Stomach smooth muscle (tissue), 2 donors: ENCODE data around the gene MAGEA6.
"Not testable (repeated sequence)": the region's sequence is repeated elsewhere in the genome, so short reads cannot be mapped to it uniquely, and the experiment has no call there.

ENCODE experiments used
- H3K27ac ChIP-seq: one replicate; pipeline ENCODE4 v1.7.0; 2013; ENCODE audit warnings: mild to moderate bottlenecking, low read length, inconsistent platforms
- H3K27me3 ChIP-seq, 2 donors: one replicate each; pipeline ENCODE4 v1.7.0; 2013; ENCODE audit warnings: low read length in 2 of 2; ENCODE audit not compliant: insufficient read depth in 2 of 2, control insufficient read depth in 1 of 2
- H3K36me3 ChIP-seq, 2 donors: one replicate each; pipeline ENCODE4 v1.7.0; 2013; ENCODE audit warnings: low read length in 2 of 2; ENCODE audit not compliant: control insufficient read depth in 2 of 2, insufficient read depth in 2 of 2
- H3K4me1 ChIP-seq: one replicate; pipeline ENCODE4 v1.7.0; 2013; ENCODE audit warnings: low read length; ENCODE audit not compliant: control insufficient read depth, insufficient read depth
- H3K4me3 ChIP-seq, 2 donors: one replicate each; pipeline ENCODE4 v1.7.0; 2013; ENCODE audit warnings: low read length in 2 of 2
- H3K9ac ChIP-seq, 2 donors: one replicate each; pipeline ENCODE4 v1.7.0; 2013; ENCODE audit warnings: low read length in 2 of 2, mild to moderate bottlenecking in 1 of 2
- H3K9me3 ChIP-seq, 2 donors: one replicate each; pipeline ENCODE4 v1.7.0; 2013; ENCODE audit warnings: low read length in 2 of 2; ENCODE audit not compliant: control insufficient read depth in 2 of 2
- donor health status: healthy.
- donor health status: Pancreatic carcinoma.

Gene MAGEA6

DNA sequence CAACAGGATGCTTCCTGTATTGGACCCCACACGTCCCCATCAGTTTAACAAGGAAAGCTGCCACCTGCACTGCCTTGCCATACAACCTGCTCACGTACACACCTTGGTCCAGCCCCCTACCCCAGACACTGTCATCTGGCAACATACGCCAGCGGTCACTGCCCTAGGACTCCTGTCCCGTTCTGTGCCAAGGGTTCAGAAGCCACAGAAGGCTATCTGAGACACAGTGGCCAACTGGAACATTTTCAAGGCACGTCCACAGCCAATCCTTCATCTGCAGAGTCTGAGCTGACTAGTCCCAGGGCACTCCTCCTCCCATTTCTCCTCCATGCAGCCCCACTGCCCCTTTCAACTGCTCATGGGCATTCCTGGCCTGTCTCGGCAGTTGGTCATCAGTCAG lies 7.9 kb downstream of the MAGEA6 start:
- H3K4me3 ChIP-seq, H3K9ac ChIP-seq, H3K27ac ChIP-seq, H3K4me1 ChIP-seq, H3K9me3 ChIP-seq, H3K36me3 ChIP-seq, H3K27me3 ChIP-seq: not testable (repeated sequence)

DNA sequence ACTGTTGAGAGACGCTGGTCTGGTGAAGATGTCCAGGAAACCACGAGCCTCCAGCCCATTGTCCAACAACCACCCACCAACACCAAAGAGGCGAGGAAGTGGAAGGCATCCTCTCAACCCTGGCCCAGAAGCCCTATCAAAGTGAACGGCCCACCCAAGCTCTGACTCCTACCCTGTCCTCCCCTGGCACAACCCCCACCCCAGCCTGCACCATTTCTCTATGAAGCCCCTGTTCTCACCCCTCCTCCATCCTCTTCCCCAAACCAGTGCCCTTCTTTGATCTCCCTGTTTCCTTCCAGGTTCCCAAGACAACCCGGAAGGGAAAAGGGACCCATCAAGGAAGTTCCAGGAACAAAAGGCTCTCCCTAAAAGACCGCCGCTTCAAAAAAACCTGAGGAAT lies 9.9 kb downstream of the MAGEA6 start:
- H3K9me3 ChIP-seq, H3K4me1 ChIP-seq, H3K9ac ChIP-seq, H3K27me3 ChIP-seq, H3K27ac ChIP-seq, H3K4me3 ChIP-seq, H3K36me3 ChIP-seq: not testable (repeated sequence)

DNA sequence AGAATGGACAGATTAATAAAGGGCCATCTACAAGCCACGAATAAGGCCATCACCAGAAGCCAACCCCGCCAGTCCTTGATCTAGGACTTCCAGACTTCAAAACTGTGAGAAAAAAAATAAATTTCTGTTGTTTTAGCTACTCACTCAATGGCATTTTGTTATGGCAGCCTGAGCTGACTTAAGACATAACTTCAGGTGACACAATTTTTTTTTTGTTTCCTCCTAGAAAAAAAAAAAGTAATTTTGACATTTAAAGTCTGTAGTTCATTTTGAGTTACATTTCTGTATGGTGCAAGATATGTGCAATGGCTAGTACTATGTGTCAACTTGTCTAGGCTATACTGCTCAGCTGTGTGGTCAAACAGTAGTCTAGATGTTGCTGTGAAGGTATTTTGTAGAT lies 10.6 kb downstream of the MAGEA6 start, which contains the start of gene CSAG3:
CSAG3 (plus strand) TSS at position 301 of the 400 bp plus-strand sequence.
- H3K36me3 ChIP-seq, H3K4me1 ChIP-seq, H3K9ac ChIP-seq, H3K9me3 ChIP-seq, H3K27ac ChIP-seq, H3K4me3 ChIP-seq, H3K27me3 ChIP-seq: not testable (repeated sequence)

- not testable (repeated sequence) for H3K27me3 ChIP-seq, H3K4me1 ChIP-seq, H3K4me3 ChIP-seq, H3K36me3 ChIP-seq, H3K9me3 ChIP-seq, H3K9ac ChIP-seq, H3K27ac ChIP-seq
Measured at GRCh38 chrX:152754871-152755270, 14.6 kb downstream of the MAGEA6 start.

GRCh38 chrX:152753686-152754650 lies 15.5 kb downstream of the MAGEA6 start, which contains the start of gene MAGEA2:
TSS of gene MAGEA2 (minus strand) at chrX:152753842. CDS start at chrX:152751363, 2,479 bp downstream.
- H3K36me3 ChIP-seq, H3K9me3 ChIP-seq, H3K9ac ChIP-seq, H3K27me3 ChIP-seq, H3K27ac ChIP-seq, H3K4me1 ChIP-seq, H3K4me3 ChIP-seq: not testable (repeated sequence)

- Histone ChIP-seq H3K4me3 (no peak overlapping the region), H3K9ac (no peak overlapping the region), H3K27ac (no peak overlapping the region), H3K4me1 (no peaks in the 10 kb centered on the region), H3K36me3 (no peaks in the 10 kb centered on the region), H3K27me3 (peaks cover 0 to 2% of the 10 kb centered on the region in 2 donors), H3K9me3 (no peaks in the 10 kb centered on the region)
Measured at GRCh38 chrX:152738560-152738959, 30.9 kb downstream of the MAGEA6 start.

GRCh38 chrX:152736528-152736927 lies 33.0 kb downstream of the MAGEA6 start:
- H3K27ac ChIP-seq, H3K9ac ChIP-seq, H3K27me3 ChIP-seq, H3K4me3 ChIP-seq, H3K36me3 ChIP-seq, H3K9me3 ChIP-seq, H3K4me1 ChIP-seq: not testable (repeated sequence)

DNA sequence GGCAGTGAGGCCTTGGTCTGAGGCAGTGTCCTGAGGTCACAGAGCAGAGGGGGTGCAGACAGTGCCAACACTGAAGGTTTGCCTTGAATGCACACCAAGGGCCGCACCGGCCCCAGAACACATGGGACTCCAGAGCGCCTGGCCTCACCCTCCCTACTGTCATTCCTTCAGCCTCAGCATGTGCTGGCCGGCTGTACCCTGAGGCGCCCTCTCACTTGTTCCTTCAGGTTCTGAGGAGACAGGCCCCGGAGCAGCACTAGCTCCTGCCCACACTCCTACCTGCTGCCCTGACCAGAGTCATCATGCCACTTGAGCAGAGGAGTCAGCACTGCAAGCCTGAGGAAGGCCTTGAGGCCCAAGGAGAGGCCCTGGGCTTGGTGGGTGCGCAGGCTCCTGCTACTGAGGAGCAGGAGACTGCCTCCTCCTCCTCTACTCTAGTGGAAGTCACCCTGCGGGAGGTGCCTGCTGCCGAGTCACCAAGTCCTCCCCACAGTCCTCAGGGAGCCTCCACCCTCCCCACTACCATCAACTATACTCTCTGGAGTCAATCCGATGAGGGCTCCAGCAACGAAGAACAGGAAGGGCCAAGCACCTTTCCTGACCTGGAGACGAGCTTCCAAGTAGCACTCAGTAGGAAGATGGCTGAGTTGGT lies 33.5 kb downstream of the MAGEA6 start:
- Histone ChIP-seq H3K4me3 (no peak overlapping the region), H3K9me3 (no peaks in the 10 kb centered on the region), H3K27ac (no peak overlapping the region), H3K27me3 (peaks cover 0 to 2% of the 10 kb centered on the region in 2 donors), H3K9ac (no peak overlapping the region), H3K4me1 (no peaks in the 10 kb centered on the region), H3K36me3 (no peaks in the 10 kb centered on the region)

GRCh38 chrX:152735101-152735500 lies 34.4 kb downstream of the MAGEA6 start:
- no peak overlapping the region for H3K4me3 ChIP-seq
- no peaks in the 10 kb centered on the region for H3K4me1 ChIP-seq
- H3K9ac ChIP-seq, result no peak overlapping the region
- H3K9me3 ChIP-seq, result no peaks in the 10 kb centered on the region
- peaks cover 0 to 2% of the 10 kb centered on the region in 2 donors for H3K27me3 ChIP-seq
- no peaks in the 10 kb centered on the region for H3K36me3 ChIP-seq
- no peak overlapping the region for H3K27ac ChIP-seq

DNA sequence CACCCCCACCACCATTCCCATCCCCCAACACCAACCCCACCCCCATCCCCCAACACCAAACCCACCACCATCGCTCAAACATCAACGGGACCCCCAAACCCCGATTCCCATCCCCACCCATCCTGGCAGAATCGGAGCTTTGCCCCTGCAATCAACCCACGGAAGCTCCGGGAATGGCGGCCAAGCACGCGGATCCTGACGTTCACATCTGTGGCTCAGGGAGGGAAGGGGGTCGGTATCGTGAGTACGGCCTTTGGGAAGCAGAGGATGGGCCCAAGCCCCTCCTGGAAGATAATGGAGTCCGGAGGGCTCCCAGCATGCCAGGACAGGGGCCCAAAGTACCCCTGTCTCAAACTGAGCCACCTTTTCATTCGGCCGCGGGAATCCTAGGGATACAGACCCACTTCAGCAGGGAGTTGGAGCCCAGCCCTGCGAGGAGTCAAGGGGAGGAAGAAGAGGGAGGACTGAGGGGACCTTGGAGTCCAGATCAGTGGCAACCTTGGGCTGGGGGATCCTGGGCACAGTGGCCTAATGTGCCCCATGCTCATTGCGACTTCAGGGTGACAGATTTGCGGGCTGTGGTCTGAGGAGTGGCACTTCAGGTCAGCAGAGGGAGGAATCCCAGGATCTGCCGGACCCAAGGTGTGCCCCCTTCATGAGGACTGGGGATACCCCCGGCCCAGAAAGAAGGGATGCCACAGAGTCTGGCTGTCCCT lies 35.2 kb downstream of the MAGEA6 start:
- H3K4me1 ChIP-seq, H3K27me3 ChIP-seq, H3K4me3 ChIP-seq, H3K27ac ChIP-seq, H3K9ac ChIP-seq, H3K36me3 ChIP-seq, H3K9me3 ChIP-seq: not testable (repeated sequence)
